MCF 10A (cell line): ENCODE results near the gene STIL. TPM values are rescaled to one million over a fixed set of nuclear protein-coding genes. Genes with fewer than 3 reads are reported as not detected.
"Not testable (repeated sequence)": the region's sequence is repeated elsewhere in the genome, so short reads cannot be mapped to it uniquely, and the experiment has no call there.

Experiments
- BruUV-seq: library from RNA; stranded (reverse); fragments of 400-500 nt; replicated peaks from 2 replicates; lab custom pipeline; 2021; lab: Mats Ljungman, UMichigan
- CTCF ChIA-PET: fragments of 300-600 bp; sonication (Branson Sonifier 250); formaldehyde crosslinking; extraction: SDS; loops from one replicate; lab custom pipeline; 2021; ENCODE audit warnings: antibody characterized with exemption, inconsistent platforms; lab: Yijun Ruan, JAX
- POLR2A ChIA-PET: fragments of 300-600, 350-650 bp; sonication (Branson Sonifier 250); formaldehyde crosslinking; extraction: SDS; loops from one replicate; lab custom pipeline; 2020; ENCODE audit warnings: antibody characterized with exemption, inconsistent platforms; lab: Yijun Ruan, JAX
- DNase-seq: peaks from one replicate; pipeline ENCODE4 v3.0.0-alpha.2; 2018; ENCODE audit not compliant: unreplicated experiment
- H3K27ac Mint-ChIP-seq: one replicate; pipeline ENCODE4 v1.8.0; 2022; ENCODE audit warnings: mild to moderate bottlenecking, low read depth, mixed read lengths; ENCODE audit not compliant: unreplicated experiment
- H3K27me3 Mint-ChIP-seq: one replicate; pipeline ENCODE4 v1.8.0; 2022; ENCODE audit warnings: mixed read lengths; ENCODE audit not compliant: insufficient read depth, unreplicated experiment
- H3K36me3 Mint-ChIP-seq: one replicate; pipeline ENCODE4 v1.8.0; 2022; ENCODE audit warnings: mild to moderate bottlenecking, moderate library complexity, mixed read lengths; ENCODE audit not compliant: insufficient read depth, unreplicated experiment
- H3K4me1 Mint-ChIP-seq: one replicate; pipeline ENCODE4 v1.8.0; 2022; ENCODE audit warnings: mixed read lengths; ENCODE audit not compliant: insufficient read depth, unreplicated experiment
- H3K4me3 Mint-ChIP-seq: one replicate; pipeline ENCODE4 v1.8.0; 2022; ENCODE audit warnings: mild to moderate bottlenecking, moderate library complexity, mixed read lengths; ENCODE audit not compliant: unreplicated experiment
- H3K9me3 Mint-ChIP-seq: one replicate; pipeline ENCODE4 v1.8.0; 2022; ENCODE audit warnings: mixed read lengths; ENCODE audit not compliant: unreplicated experiment
- intact Hi-C: fragments of 100-400 bp; cut with micrococcal nuclease; formaldehyde crosslinking; loops from 2 replicates; pipeline ENCODE4 v1.14.1; 2022
- total RNA-seq: library from RNA; stranded (reverse); gene quantifications from 2 replicates; pipeline ENCODE4 v1.2.3, GENCODE V29; 2022
- TF ChIP-seq, protein P1 (sequence below): fragments of 200-600 bp; IDR thresholded peaks from one replicate; pipeline ENCODE4 v1.8.0; 2022; ENCODE audit warnings: antibody characterized with exemption, mild to moderate bottlenecking; ENCODE audit not compliant: unreplicated experiment

Gene STIL
- total RNA-seq, 1 experiment from 2014 or later = 12.6 TPM

DNA sequence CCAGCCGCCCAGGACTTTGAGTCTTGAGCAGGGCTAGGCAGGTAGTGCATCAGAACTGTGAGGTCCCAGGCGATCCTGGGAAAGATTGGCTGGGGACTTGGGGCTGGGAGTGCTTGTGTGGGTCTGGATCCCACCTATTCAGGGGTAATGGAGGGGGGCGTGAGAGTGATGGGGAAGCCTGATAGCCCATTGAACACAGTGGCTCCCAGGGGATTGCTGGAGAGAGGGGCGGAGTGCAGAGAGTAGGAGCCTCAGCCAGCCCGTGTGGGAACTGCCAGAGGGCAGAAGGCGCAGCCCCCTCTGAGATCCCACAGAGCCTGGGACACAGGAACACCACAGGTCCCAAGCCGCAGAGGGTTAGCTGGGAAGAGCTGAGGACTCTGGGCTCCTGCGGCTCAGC is 104.9 kb downstream of the STIL start:
- Mint-ChIP-seq H3K9me3 (no peaks in the 10 kb centered on the region), H3K4me1 (no peaks in the 10 kb centered on the region), H3K27me3 (peaks cover 8% of the 10 kb centered on the region), H3K36me3 (no peaks in the 10 kb centered on the region), H3K27ac (no peak overlapping the region), H3K4me3 (no peak overlapping the region)
- intact Hi-C loops = no loop called here
- no peak for DNase-seq
- ChIA-PET POLR2A (no interaction called here), CTCF (interaction anchor here (4.5 kb wide), 1 partner anchor 16 kb away, joined by 26 read pairs; no protein-coding TSS in a partner anchor)
- no TSS peak for BruUV-seq
- TF ChIP-seq, protein P1, sequence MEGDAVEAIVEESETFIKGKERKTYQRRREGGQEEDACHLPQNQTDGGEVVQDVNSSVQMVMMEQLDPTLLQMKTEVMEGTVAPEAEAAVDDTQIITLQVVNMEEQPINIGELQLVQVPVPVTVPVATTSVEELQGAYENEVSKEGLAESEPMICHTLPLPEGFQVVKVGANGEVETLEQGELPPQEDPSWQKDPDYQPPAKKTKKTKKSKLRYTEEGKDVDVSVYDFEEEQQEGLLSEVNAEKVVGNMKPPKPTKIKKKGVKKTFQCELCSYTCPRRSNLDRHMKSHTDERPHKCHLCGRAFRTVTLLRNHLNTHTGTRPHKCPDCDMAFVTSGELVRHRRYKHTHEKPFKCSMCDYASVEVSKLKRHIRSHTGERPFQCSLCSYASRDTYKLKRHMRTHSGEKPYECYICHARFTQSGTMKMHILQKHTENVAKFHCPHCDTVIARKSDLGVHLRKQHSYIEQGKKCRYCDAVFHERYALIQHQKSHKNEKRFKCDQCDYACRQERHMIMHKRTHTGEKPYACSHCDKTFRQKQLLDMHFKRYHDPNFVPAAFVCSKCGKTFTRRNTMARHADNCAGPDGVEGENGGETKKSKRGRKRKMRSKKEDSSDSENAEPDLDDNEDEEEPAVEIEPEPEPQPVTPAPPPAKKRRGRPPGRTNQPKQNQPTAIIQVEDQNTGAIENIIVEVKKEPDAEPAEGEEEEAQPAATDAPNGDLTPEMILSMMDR = no peak

DNA sequence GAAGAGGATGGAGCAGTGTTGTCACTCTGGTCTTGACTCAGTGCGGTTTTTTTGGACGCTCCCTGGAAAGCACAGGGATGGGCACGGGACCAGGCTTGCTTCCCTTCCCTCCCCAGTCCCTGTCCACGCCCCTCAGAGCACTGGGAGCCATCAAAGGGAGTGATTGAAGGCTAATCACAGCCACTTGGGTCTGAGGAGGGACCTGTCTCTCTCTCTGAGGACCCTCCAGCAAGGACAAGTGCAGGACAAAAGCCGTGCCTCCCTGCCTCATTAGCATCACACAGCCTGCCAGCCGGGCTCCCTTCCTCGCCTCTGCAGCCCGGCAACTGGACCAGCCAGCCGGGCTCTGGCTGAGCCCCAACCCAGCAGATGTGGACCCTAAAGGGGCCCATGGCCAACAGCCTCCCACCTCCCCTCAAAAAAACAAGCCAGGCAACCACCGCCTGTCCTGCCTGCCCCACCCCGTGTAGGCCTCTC is 105.5 kb downstream of the STIL start:
- Mint-ChIP-seq H3K27ac (no peak overlapping the region), H3K9me3 (peaks cover 5% of the 10 kb centered on the region), H3K27me3 (peaks cover 14% of the 10 kb centered on the region), H3K36me3 (no peaks in the 10 kb centered on the region), H3K4me3 (no peak overlapping the region), H3K4me1 (no peaks in the 10 kb centered on the region)
- BruUV-seq = no TSS peak
- intact Hi-C loops = no loop called here
- TF ChIP-seq, protein P1 = no peak
- POLR2A ChIA-PET = no interaction called here
- DNase-seq = no peak
- CTCF ChIA-PET = interaction anchor here (2.0 kb wide), 1 partner anchor 16 kb away, joined by 5 read pairs; no protein-coding TSS in a partner anchor

- Mint-ChIP-seq H3K36me3 (no peaks in the 10 kb centered on the region), H3K4me3 (no peak overlapping the region), H3K27me3 (peaks cover 14% of the 10 kb centered on the region), H3K9me3 (peaks cover 10% of the 10 kb centered on the region), H3K27ac (no peak overlapping the region), H3K4me1 (no peaks in the 10 kb centered on the region)
- ChIA-PET CTCF (interaction anchor here (1.1 to 2.0 kb wide), 2 partner anchors 15 to 55 kb away, joined by 3 to 5 read pairs; no protein-coding TSS in a partner anchor), POLR2A (no interaction called here)
- no peak for DNase-seq
- TF ChIP-seq, protein P1 = no peak
- intact Hi-C loops = no loop called here
- no TSS peak for BruUV-seq
These were observed 106.1 kb downstream of the STIL start for GRCh38 chr1:47207803-47208373.

GRCh38 chr1:47205918-47206317 is 108.0 kb downstream of the STIL start:
- Mint-ChIP-seq H3K4me3 (no peak overlapping the region), H3K9me3 (peaks cover 10% of the 10 kb centered on the region), H3K36me3 (no peaks in the 10 kb centered on the region), H3K4me1 (no peaks in the 10 kb centered on the region), H3K27me3 (peaks cover 14% of the 10 kb centered on the region), H3K27ac (no peak overlapping the region)
- TF ChIP-seq, protein P1 = no peak
- no peak for DNase-seq
- ChIA-PET CTCF (interaction anchor here (0.8 to 2.6 kb wide), 7 partner anchors 10 to 480 kb away, joined by 3 to 15 read pairs (median 5); no protein-coding TSS in a partner anchor), POLR2A (no interaction called here)
- intact Hi-C loops = no loop called here
- no TSS peak for BruUV-seq

DNA sequence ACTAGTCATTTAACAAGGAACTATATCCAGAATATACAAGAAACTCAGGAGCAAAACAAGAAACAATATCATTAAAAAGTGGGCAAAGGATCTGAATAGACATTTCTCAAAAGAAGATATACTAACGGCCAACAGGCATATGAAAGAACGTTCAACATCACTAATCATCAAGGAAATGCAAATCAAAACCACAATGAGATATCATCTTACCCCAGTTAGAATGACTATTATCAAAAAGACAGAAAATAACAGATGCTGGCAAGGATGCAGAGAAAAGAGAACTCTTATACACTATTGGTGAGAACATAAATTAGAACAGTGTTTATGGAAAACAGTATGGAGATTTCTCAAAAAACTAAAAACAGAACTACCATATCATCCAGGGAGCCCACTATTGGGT is 110.4 kb downstream of the STIL start:
- CTCF ChIA-PET = interaction anchor here (1.8 to 3.5 kb wide), 3 partner anchors 9 to 11 kb away, joined by 5 to 33 read pairs (median 15); partner anchors contain the start of gene PDZK1IP1
- H3K36me3 Mint-ChIP-seq, H3K27ac Mint-ChIP-seq, POLR2A ChIA-PET, intact Hi-C loops, BruUV-seq, H3K4me1 Mint-ChIP-seq, H3K4me3 Mint-ChIP-seq, DNase-seq: not testable (repeated sequence)
- Mint-ChIP-seq H3K27me3 (peaks cover 23% of the 10 kb centered on the region), H3K9me3 (peaks cover 10% of the 10 kb centered on the region)
